Chondrocyte (in vitro differentiated cells): ENCODE results near the gene RABL6. TPM values are rescaled to one million over a fixed set of nuclear protein-coding genes. Genes with fewer than 3 reads are reported as not detected.

ENCODE experiments used
- DNase-seq: peaks from one replicate; pipeline ENCODE4 v3.0.0; 2021; ENCODE audit warnings: mixed read lengths, low spot score
- H3K27ac Mint-ChIP-seq: one replicate; pipeline ENCODE4 v1.8.0; 2021; ENCODE audit warnings: mild to moderate bottlenecking, moderate library complexity, mixed read lengths; ENCODE audit not compliant: unreplicated experiment
- H3K27me3 Mint-ChIP-seq: 2 replicates; pipeline ENCODE4 v1.8.0; 2021; ENCODE audit warnings: low read depth, mixed read lengths
- H3K36me3 Mint-ChIP-seq: 2 replicates; pipeline ENCODE4 v1.8.0; 2021; ENCODE audit warnings: low read depth, mixed read lengths
- H3K4me1 Mint-ChIP-seq: 2 replicates; pipeline ENCODE4 v1.8.0; 2021; ENCODE audit warnings: low read depth, mild to moderate bottlenecking, mixed read lengths
- H3K4me3 Mint-ChIP-seq: one replicate; pipeline ENCODE4 v1.8.0; 2021; ENCODE audit warnings: mild to moderate bottlenecking, moderate library complexity, mixed read lengths; ENCODE audit not compliant: unreplicated experiment
- H3K9me3 Mint-ChIP-seq: 2 replicates; pipeline ENCODE4 v1.8.0; 2021; ENCODE audit warnings: low read depth, mixed read lengths
- microRNA-seq: library from miRNA; unstranded; fragments of <30 nt; microRNA quantifications from one replicate; pipeline ENCODE4 v1.2.0, GENCODE V29; 2020; ENCODE audit warnings: borderline number of aligned reads
- total RNA-seq: library from RNA; stranded (reverse); gene quantifications from 3 replicates; pipeline ENCODE4 v1.2.1, GENCODE V29; 2021
- TF ChIP-seq, protein P1 (sequence below): fragments of 200-600 bp; sonication (generic); IDR thresholded peaks from 2 replicates; pipeline ENCODE4 v1.5.0; 2021; ENCODE audit warnings: antibody characterized with exemption, mild to moderate bottlenecking, moderate library complexity

The RABL6 gene
- total RNA-seq, 1 donor from 2014 or later = 61.5 TPM

DNA sequence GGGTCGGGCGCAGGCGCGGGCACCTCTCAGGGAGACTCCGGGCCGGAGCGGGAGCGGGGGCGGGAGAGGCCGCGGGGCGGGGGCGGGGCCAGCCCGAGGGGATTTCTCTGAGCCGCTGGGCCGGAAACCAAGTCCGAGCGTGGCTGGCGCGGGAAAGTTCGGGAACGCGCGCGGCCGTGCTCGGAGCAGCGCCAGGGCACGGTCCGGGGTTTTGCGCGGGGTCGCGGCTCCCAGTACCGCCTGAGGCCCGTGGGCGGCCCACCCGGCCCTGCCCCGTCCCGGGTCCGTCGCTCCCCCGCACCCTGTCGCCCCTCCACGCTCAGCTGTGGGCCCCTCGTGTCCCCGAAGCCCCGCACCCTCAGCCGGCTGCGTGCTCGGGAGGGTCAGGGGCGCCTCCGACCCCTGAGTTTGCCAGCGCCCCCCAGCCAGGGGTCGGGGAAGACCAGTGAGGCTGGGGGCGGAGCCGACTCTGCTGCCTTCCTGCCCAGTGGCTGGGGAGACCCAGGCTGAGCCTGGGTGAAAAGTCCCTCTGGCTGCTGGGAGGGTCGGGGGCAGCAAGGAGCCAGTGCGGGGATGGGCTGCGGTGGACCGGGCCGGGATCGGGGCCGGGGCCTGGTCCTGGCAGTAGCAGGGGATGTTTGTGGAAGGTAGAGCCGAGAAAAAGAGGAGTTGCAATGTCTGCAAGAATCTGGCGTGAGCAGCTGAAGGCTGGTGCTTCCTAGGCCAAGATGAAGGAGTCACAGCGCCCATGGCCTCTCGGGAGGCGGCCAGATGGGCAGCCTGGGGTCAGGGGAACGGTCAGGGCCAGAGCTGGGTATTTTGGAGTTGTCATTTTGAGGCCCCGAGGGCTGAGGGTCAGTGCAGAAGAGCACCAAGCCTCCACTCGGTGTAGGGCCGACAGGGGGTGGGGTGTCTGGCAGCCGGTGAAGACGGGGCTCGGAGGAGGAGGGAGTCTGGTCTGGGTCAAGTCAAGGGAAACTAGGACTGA, 79.2 kb downstream of the RABL6 start:
- Mint-ChIP-seq H3K4me3 (peak overlapping the region; percentile 79), H3K27me3 (no peaks in the 10 kb centered on the region), H3K4me1 (peaks cover 22% of the 10 kb centered on the region), H3K27ac (peak overlapping the region; percentile 88), H3K9me3 (no peaks in the 10 kb centered on the region), H3K36me3 (no peaks in the 10 kb centered on the region)
- DNase-seq = no peak
- TF ChIP-seq, protein P1, sequence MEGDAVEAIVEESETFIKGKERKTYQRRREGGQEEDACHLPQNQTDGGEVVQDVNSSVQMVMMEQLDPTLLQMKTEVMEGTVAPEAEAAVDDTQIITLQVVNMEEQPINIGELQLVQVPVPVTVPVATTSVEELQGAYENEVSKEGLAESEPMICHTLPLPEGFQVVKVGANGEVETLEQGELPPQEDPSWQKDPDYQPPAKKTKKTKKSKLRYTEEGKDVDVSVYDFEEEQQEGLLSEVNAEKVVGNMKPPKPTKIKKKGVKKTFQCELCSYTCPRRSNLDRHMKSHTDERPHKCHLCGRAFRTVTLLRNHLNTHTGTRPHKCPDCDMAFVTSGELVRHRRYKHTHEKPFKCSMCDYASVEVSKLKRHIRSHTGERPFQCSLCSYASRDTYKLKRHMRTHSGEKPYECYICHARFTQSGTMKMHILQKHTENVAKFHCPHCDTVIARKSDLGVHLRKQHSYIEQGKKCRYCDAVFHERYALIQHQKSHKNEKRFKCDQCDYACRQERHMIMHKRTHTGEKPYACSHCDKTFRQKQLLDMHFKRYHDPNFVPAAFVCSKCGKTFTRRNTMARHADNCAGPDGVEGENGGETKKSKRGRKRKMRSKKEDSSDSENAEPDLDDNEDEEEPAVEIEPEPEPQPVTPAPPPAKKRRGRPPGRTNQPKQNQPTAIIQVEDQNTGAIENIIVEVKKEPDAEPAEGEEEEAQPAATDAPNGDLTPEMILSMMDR = peak; percentile 10

DNA sequence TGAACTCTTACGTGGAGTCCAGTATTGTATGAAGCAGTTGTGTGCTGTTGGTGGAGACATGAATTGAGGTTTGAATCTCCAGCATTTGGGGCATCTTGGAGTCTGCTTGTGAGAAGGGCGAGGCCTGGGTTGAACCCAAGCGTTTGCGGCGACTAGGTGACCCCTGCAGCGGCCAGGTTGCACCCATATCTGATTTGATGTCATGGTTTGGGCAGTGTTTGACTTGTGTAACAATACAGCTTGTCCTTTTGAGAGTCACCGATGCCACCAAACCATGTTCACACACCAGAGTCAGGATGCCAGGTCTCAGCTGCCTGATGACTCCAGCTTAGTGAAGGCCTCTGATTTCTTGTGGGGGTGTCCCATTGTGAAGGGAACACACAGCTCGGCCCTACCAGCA, 80.7 kb downstream of the RABL6 start:
- no peak overlapping the region for H3K27ac Mint-ChIP-seq
- DNase-seq = no peak
- no peaks in the 10 kb centered on the region for H3K27me3 Mint-ChIP-seq

DNA sequence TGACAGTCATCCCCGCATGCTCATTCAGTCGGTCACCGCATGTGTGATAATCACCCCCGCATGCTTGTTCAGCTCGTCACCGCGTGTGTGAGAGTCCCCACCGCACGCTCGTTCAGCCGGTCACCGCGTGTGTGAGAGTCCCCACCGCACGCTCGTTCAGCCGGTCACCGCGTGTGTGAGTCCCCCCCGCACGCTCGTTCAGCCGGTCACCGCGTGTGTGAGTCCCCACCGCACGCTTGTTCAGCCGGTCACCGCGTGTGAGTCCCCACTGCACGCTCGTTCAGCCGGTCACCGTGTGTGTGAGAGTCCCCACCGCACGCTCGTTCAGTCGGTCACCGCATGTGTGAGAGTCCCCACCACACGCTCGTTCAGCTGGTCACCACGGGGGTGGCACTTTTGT, 82.1 kb downstream of the RABL6 start:
- H3K4me1 Mint-ChIP-seq = peaks cover 14% of the 10 kb centered on the region
- H3K27me3 Mint-ChIP-seq = no peaks in the 10 kb centered on the region
- H3K9me3 Mint-ChIP-seq = no peaks in the 10 kb centered on the region
- TF ChIP-seq, protein P1 = no peak
- no peak overlapping the region for H3K4me3 Mint-ChIP-seq
- DNase-seq = no peak
- H3K27ac Mint-ChIP-seq = no peak overlapping the region
- no peaks in the 10 kb centered on the region for H3K36me3 Mint-ChIP-seq

More for the DNA sequence above, 80.7 kb downstream of the RABL6 start:
- no peak overlapping the region for H3K4me3 Mint-ChIP-seq
- peaks cover 14% of the 10 kb centered on the region for H3K4me1 Mint-ChIP-seq
- no peaks in the 10 kb centered on the region for H3K36me3 Mint-ChIP-seq
- TF ChIP-seq, protein P1 = no peak
- H3K9me3 Mint-ChIP-seq = no peaks in the 10 kb centered on the region

DNA sequence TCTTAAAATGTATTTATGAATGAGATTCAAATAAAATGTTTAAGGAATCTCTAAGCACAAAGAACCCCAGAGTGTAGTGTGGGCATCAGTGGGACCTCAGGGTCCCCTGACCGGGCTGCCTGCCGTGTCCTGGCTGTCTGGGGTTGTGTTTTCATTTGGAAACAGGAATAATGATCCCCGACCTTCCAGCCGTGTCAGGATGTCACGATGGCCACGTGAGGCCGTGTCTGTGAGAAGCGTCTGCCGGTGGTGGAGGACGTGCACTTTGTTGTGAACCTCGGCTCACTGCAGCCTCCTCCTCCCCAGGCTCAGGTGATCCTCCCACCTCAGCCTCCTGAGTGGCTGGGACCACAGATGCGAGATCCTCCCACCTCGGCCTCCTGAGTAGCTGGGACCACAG, 82.9 kb downstream of the RABL6 start:
- Mint-ChIP-seq H3K4me1 (peaks cover 9% of the 10 kb centered on the region), H3K9me3 (no peaks in the 10 kb centered on the region), H3K4me3 (no peak overlapping the region), H3K27ac (no peak overlapping the region), H3K27me3 (no peaks in the 10 kb centered on the region), H3K36me3 (no peaks in the 10 kb centered on the region)
- no peak for DNase-seq
- TF ChIP-seq, protein P1 = no peak

Small RNA genes lying within 50 kb of the gene (microRNA-seq; reads per million reads assigned to microRNA genes)
- gene MIR4292 (not detected), gene MIR4479 (not detected)

Other genes starting within 250 kb of the RABL6 start
- gene EGFL7, start 145.0 kb upstream of the RABL6 start, total RNA-seq = 5.4 to 7.8 TPM (median 7.0 TPM) in 3 replicates
- 23.4 to 39.8 TPM (median 39.1 TPM) in 3 replicates for gene AGPAT2, start 120.5 kb upstream of the RABL6 start, total RNA-seq
- 8.2 to 9.2 TPM (median 8.5 TPM) in 3 replicates for gene DIPK1B, start 95.4 kb upstream of the RABL6 start, total RNA-seq
- not detected in 3 replicates for gene LCN10, start 65.0 kb upstream of the RABL6 start, total RNA-seq
- gene LCN6, start 59.4 kb upstream of the RABL6 start, total RNA-seq = not detected in 3 replicates
- gene LCN8, start 49.7 kb upstream of the RABL6 start, total RNA-seq = not detected in 3 replicates
- not detected in 3 replicates for gene LCN15, start 43.4 kb upstream of the RABL6 start, total RNA-seq
- 31.2 to 40.0 TPM (median 32.5 TPM) in 3 replicates for gene TMEM141, start 16.6 kb upstream of the RABL6 start, total RNA-seq
- gene CCDC183, start 11.6 kb upstream of the RABL6 start, total RNA-seq = 0.62 to 1.5 TPM (median 1.4 TPM) in 3 replicates
- 6.3 to 7.5 TPM (median 7.4 TPM) in 3 replicates for gene AJM1, start 34.5 kb downstream of the RABL6 start, total RNA-seq
- 165 to 193 TPM (median 192 TPM) in 3 replicates for gene PHPT1, start 41.5 kb downstream of the RABL6 start, total RNA-seq
- gene MAMDC4, start 44.4 kb downstream of the RABL6 start, total RNA-seq = 7.7 to 9.2 TPM (median 7.7 TPM) in 3 replicates
- gene EDF1, start 58.4 kb downstream of the RABL6 start, total RNA-seq = 296 to 328 TPM (median 320 TPM) in 3 replicates
- 9.6 to 12.4 TPM (median 10.4 TPM) in 3 replicates for gene TRAF2, start 78.6 kb downstream of the RABL6 start, total RNA-seq
- 79.2 to 87.5 TPM (median 84.3 TPM) in 3 replicates for gene FBXW5, start 136.8 kb downstream of the RABL6 start, total RNA-seq
- 2.2 TPM in 1 of 3 replicates, not detected in the others for gene C8G, start 137.3 kb downstream of the RABL6 start, total RNA-seq
- 0.51 to 0.60 TPM in 2 of 3 replicates, not detected in the other for gene LCN12, start 144.3 kb downstream of the RABL6 start, total RNA-seq
- gene PTGDS, start 169.6 kb downstream of the RABL6 start, total RNA-seq = 24.2 to 80.4 TPM (median 76.8 TPM) in 3 replicates
- gene LCNL1, start 175.0 kb downstream of the RABL6 start, total RNA-seq = 0.15 to 5.8 TPM (median 5.2 TPM) in 3 replicates
- 34.4 to 38.7 TPM (median 36.8 TPM) in 3 replicates for gene PAXX, start 184.5 kb downstream of the RABL6 start, total RNA-seq
- 4.9 to 5.5 TPM in 2 of 3 replicates, not detected in the other for gene CLIC3, start 188.6 kb downstream of the RABL6 start, total RNA-seq
- gene ABCA2, start 220.3 kb downstream of the RABL6 start, total RNA-seq = 55.3 to 62.4 TPM (median 59.1 TPM) in 3 replicates
- not detected in 3 replicates for gene FUT7, start 224.1 kb downstream of the RABL6 start, total RNA-seq
- gene NPDC1, start 238.2 kb downstream of the RABL6 start, total RNA-seq = 88.1 to 90.8 TPM (median 88.7 TPM) in 3 replicates
- 0.15 TPM in 1 of 3 replicates, not detected in the others for gene ENTPD2, start 246.1 kb downstream of the RABL6 start, total RNA-seq